Stimulated activated memory B cell treated with anti-CD40 and anti-IgM and Interleukin-4, amounts not matched to agents 10 μg/mL and 1 μg/mL and 100 μg/mL, for 72 hours (primary cell): ENCODE measurements around the gene HMGN4.
"Not testable (repeated sequence)": the region's sequence is repeated elsewhere in the genome, so short reads cannot be mapped to it uniquely, and the experiment has no call there.

ENCODE experiments used
- ATAC-seq: fragments of 150-1000 bp; cut with Tn5 transposase; 2 replicates; pipeline ENCODE4 v1.10.0; 2021
- H3K27ac Mint-ChIP-seq: one replicate; pipeline ENCODE4 v1.8.0; 2022; ENCODE audit warnings: mild to moderate bottlenecking, mixed read lengths
- H3K27me3 Mint-ChIP-seq: one replicate; pipeline ENCODE4 v1.8.0; 2022; ENCODE audit warnings: mixed read lengths
- H3K36me3 Mint-ChIP-seq: one replicate; pipeline ENCODE4 v1.8.0; 2022; ENCODE audit warnings: mixed read lengths
- H3K4me1 Mint-ChIP-seq: one replicate; pipeline ENCODE4 v1.8.0; 2022; ENCODE audit warnings: mixed read lengths
- H3K4me3 Mint-ChIP-seq: one replicate; pipeline ENCODE4 v1.8.0; 2022; ENCODE audit warnings: mild to moderate bottlenecking, moderate library complexity, mixed read lengths
- H3K9me3 Mint-ChIP-seq: one replicate; pipeline ENCODE4 v1.8.0; 2022; ENCODE audit warnings: mixed read lengths

The HMGN4 gene

DNA sequence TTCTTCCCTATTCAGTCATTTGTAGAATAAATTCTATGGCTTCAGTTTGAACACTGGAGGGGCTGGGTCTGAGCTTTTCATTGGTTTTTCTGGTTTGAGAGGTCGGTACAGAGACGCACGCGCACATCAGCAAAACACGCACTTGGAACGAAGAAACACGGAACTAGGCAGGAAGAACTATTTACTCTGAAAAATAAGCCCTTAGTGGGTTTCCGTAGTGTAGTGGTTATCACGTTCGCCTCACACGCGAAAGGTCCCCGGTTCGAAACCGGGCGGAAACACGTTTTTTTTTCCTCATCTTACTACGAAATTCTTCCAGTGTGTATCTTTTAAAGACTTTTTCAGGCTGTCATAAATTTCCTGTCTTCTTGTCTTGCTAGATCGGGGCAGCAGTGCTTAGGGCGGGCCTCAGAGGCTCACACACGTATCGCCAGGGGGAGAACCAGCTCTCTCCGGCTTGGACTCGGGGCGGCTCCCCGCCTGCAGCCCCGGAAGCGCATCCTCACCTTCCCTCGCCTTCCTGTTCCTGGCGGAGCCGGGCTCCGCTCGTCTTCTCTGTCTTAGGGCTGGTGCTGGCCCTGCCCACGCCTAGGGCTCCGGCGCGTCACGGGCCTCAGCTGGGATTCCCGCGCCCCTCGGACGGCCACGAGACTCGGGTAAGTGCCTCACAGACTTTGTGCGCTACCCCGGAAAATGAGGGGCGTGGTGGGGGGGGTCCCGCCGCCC lies at the start of gene HMGN4:
Gene HMGN4 (plus strand): TSS at position 521 of the 726 bp plus-strand sequence. CDS start 6,841 bp downstream, outside the sequence.
- Mint-ChIP-seq H3K36me3 (peaks cover 20% of the 10 kb centered on the region), H3K4me3 (peak within 1 kb of the TSS; percentile 93), H3K9me3 (no peaks in the 10 kb centered on the region), H3K4me1 (peaks cover 54% of the 10 kb centered on the region), H3K27ac (peak within 1 kb of the TSS; percentile 95), H3K27me3 (no peaks in the 10 kb centered on the region)
- ATAC-seq: peak; percentile 85

- Mint-ChIP-seq H3K4me1 (no peaks in the 10 kb centered on the region), H3K36me3 (peaks cover 7% of the 10 kb centered on the region), H3K27me3 (no peaks in the 10 kb centered on the region), H3K4me3 (no peak overlapping the region), H3K9me3 (peaks cover 3% of the 10 kb centered on the region), H3K27ac (no peak overlapping the region)
- ATAC-seq: no peak
Observed at GRCh38 chr6:26489996-26490964, 47.9 kb upstream of the HMGN4 start.

GRCh38 chr6:26491604-26492003 lies 46.6 kb upstream of the HMGN4 start:
- H3K36me3 Mint-ChIP-seq: peaks cover 7% of the 10 kb centered on the region
- H3K27me3 Mint-ChIP-seq: no peaks in the 10 kb centered on the region
- ATAC-seq: no peak
- H3K9me3 Mint-ChIP-seq: peaks cover 3% of the 10 kb centered on the region
- H3K4me3 Mint-ChIP-seq: no peak overlapping the region
- H3K27ac Mint-ChIP-seq: no peak overlapping the region
- H3K4me1 Mint-ChIP-seq: no peaks in the 10 kb centered on the region

- H3K9me3 Mint-ChIP-seq: no peaks in the 10 kb centered on the region
- ATAC-seq: no peak
- H3K27ac Mint-ChIP-seq: no peak overlapping the region
- H3K4me1 Mint-ChIP-seq: peaks cover 13% of the 10 kb centered on the region
- no peaks in the 10 kb centered on the region for H3K27me3 Mint-ChIP-seq
- H3K4me3 Mint-ChIP-seq: no peak overlapping the region
- no peaks in the 10 kb centered on the region for H3K36me3 Mint-ChIP-seq
Observed at GRCh38 chr6:26493258-26493657, 44.9 kb upstream of the HMGN4 start.

- no peak overlapping the region for H3K27ac Mint-ChIP-seq
Observed at GRCh38 chr6:26494117-26494516, 44.0 kb upstream of the HMGN4 start.

DNA sequence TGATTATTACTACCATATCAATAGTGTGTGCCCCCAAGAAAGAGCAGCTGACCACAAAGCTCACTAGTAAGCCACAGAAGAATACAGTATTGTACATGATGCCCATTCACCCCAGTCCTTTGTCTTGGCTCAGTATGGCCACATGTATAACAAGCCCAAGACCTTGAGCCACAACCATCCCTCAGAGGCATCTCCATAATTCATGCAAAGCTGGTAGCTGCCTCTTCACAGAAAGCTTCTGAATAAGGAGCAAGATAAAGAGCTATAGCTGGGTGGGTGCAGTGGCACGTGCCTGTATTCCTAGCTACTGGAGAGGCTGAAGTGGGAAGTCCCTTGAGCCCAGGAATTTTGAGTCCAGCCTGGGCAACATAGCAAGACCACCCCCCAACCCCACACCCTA lies 42.9 kb upstream of the HMGN4 start:
- no peak overlapping the region for H3K27ac Mint-ChIP-seq

More at GRCh38 chr6:26494117-26494516, 44.0 kb upstream of the HMGN4 start:
- Mint-ChIP-seq H3K36me3 (no peaks in the 10 kb centered on the region), H3K9me3 (no peaks in the 10 kb centered on the region), H3K4me1 (peaks cover 13% of the 10 kb centered on the region), H3K4me3 (no peak overlapping the region), H3K27me3 (no peaks in the 10 kb centered on the region)
- ATAC-seq: no peak

GRCh38 chr6:26497610-26498009 lies 40.6 kb upstream of the HMGN4 start:
- no peak for ATAC-seq
- H3K27me3 Mint-ChIP-seq: no peaks in the 10 kb centered on the region
- H3K4me3 Mint-ChIP-seq: no peak overlapping the region
- H3K36me3 Mint-ChIP-seq: no peaks in the 10 kb centered on the region
- H3K9me3 Mint-ChIP-seq: no peaks in the 10 kb centered on the region
- no peak overlapping the region for H3K27ac Mint-ChIP-seq
- H3K4me1 Mint-ChIP-seq: peaks cover 27% of the 10 kb centered on the region

More for the DNA sequence above, 42.9 kb upstream of the HMGN4 start:
- ATAC-seq: no peak
- H3K36me3 Mint-ChIP-seq: no peaks in the 10 kb centered on the region
- no peaks in the 10 kb centered on the region for H3K27me3 Mint-ChIP-seq
- peaks cover 13% of the 10 kb centered on the region for H3K4me1 Mint-ChIP-seq
- no peaks in the 10 kb centered on the region for H3K9me3 Mint-ChIP-seq
- H3K4me3 Mint-ChIP-seq: no peak overlapping the region

- no peaks in the 10 kb centered on the region for H3K27me3 Mint-ChIP-seq
- peaks cover 27% of the 10 kb centered on the region for H3K4me1 Mint-ChIP-seq
- peak within 1 kb of the TSS; percentile 69 for H3K27ac Mint-ChIP-seq
- H3K9me3 Mint-ChIP-seq: no peaks in the 10 kb centered on the region
- no peak for ATAC-seq
- peak within 1 kb of the TSS; percentile 88 for H3K4me3 Mint-ChIP-seq
- H3K36me3 Mint-ChIP-seq: no peaks in the 10 kb centered on the region
Observed at GRCh38 chr6:26500102-26500501, 38.1 kb upstream of the HMGN4 start, which contains the start of gene BTN1A1. TSS of gene BTN1A1 (plus strand) at chr6:26500303. CDS start at chr6:26501287, 984 bp downstream.

- H3K36me3 Mint-ChIP-seq: peaks cover 6% of the 10 kb centered on the region
- no peaks in the 10 kb centered on the region for H3K9me3 Mint-ChIP-seq
- ATAC-seq: peak; percentile 79
- H3K27ac Mint-ChIP-seq: peak overlapping the region; percentile 69
- H3K27me3 Mint-ChIP-seq: no peaks in the 10 kb centered on the region
- H3K4me1 Mint-ChIP-seq: peaks cover 27% of the 10 kb centered on the region
- H3K4me3 Mint-ChIP-seq: peak overlapping the region; percentile 88
Observed at GRCh38 chr6:26501482-26501986, 36.6 kb upstream of the HMGN4 start.

DNA sequence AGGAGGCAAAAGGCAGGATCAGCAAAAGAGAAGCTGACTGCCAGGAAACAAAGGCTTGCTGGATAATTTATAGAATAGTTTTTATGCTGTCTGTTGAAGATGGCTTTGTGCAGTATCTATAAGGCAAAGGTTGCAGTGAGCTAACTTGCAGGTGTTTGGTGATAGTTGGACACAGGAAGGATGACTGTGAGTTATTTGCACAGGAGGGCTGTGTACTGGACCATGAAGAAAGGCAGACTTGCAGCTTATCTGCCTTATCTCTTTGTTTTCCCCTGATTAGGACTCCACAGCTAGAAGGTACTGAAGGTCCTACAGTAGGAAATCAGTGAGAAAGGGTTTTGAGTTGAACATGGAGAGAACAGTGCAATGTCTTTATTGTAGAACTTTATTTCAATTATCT lies 36.0 kb upstream of the HMGN4 start:
- H3K4me1 Mint-ChIP-seq: peaks cover 25% of the 10 kb centered on the region
- H3K27me3 Mint-ChIP-seq: no peaks in the 10 kb centered on the region

GRCh38 chr6:26502626-26503025 lies 35.5 kb upstream of the HMGN4 start:
- ATAC-seq: no peak
- Mint-ChIP-seq H3K9me3 (no peaks in the 10 kb centered on the region), H3K4me1 (peaks cover 20% of the 10 kb centered on the region), H3K27me3 (no peaks in the 10 kb centered on the region), H3K27ac (no peak overlapping the region), H3K4me3 (no peak overlapping the region), H3K36me3 (peaks cover 8% of the 10 kb centered on the region)

More for the DNA sequence above, 36.0 kb upstream of the HMGN4 start:
- Mint-ChIP-seq H3K36me3 (peaks cover 8% of the 10 kb centered on the region), H3K9me3 (no peaks in the 10 kb centered on the region), H3K4me3 (peak overlapping the region; percentile 88), H3K27ac (peak overlapping the region; percentile 69)
- peak; percentile 88 for ATAC-seq

DNA sequence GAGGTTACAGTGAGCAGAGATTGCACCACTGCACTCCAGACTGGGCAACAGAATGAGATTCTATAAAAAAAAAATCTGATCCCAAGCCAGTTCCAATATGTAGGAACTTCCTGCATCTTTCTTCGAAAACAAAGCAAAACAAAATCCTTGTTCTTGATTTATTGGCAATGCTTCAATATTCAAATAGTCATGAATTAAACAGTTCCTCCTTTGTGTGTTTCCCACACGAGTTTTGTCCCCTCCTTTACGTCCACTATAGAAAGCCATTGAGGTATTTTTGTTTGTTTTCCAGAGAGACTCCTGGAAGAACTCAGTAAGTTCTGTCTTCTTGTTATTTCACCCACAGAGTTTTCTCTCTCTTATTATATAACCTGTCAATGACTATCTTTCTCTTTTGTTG lies 30.5 kb upstream of the HMGN4 start:
- H3K36me3 Mint-ChIP-seq: peaks cover 8% of the 10 kb centered on the region
- H3K4me3 Mint-ChIP-seq: no peak overlapping the region
- H3K4me1 Mint-ChIP-seq: no peaks in the 10 kb centered on the region
- no peaks in the 10 kb centered on the region for H3K9me3 Mint-ChIP-seq
- ATAC-seq: no peak
- H3K27ac Mint-ChIP-seq: no peak overlapping the region
- no peaks in the 10 kb centered on the region for H3K27me3 Mint-ChIP-seq

- not testable (repeated sequence) for H3K27ac Mint-ChIP-seq, ATAC-seq, H3K4me3 Mint-ChIP-seq, H3K4me1 Mint-ChIP-seq, H3K9me3 Mint-ChIP-seq, H3K27me3 Mint-ChIP-seq, H3K36me3 Mint-ChIP-seq
Observed at GRCh38 chr6:26511033-26511432, 27.1 kb upstream of the HMGN4 start.

GRCh38 chr6:26514984-26515383 lies 23.2 kb upstream of the HMGN4 start:
- Mint-ChIP-seq H3K9me3 (no peaks in the 10 kb centered on the region), H3K4me1 (no peaks in the 10 kb centered on the region), H3K4me3 (no peak overlapping the region), H3K36me3 (no peaks in the 10 kb centered on the region), H3K27me3 (no peaks in the 10 kb centered on the region), H3K27ac (no peak overlapping the region)
- ATAC-seq: no peak
